Measurements from ENCODE around the gene TRAPPC2. TPM values are rescaled to one million over a fixed set of nuclear protein-coding genes. Genes with fewer than 3 reads are reported as not detected.
A peak's percentile ranks its signal among the peaks of the same experiment; 100 is the strongest.

TRAPPC2 gene
- total RNA-seq, 1 donor from 2014 or later: 17.9 TPM

GRCh38 chrX:13689741-13690211, 44.6 kb downstream of the TRAPPC2 start:
- DNase-seq (ENCODE audit: low read depth) (peak; percentile 25), FAIRE-seq (no peak)
- TF ChIP-seq, protein P1, sequence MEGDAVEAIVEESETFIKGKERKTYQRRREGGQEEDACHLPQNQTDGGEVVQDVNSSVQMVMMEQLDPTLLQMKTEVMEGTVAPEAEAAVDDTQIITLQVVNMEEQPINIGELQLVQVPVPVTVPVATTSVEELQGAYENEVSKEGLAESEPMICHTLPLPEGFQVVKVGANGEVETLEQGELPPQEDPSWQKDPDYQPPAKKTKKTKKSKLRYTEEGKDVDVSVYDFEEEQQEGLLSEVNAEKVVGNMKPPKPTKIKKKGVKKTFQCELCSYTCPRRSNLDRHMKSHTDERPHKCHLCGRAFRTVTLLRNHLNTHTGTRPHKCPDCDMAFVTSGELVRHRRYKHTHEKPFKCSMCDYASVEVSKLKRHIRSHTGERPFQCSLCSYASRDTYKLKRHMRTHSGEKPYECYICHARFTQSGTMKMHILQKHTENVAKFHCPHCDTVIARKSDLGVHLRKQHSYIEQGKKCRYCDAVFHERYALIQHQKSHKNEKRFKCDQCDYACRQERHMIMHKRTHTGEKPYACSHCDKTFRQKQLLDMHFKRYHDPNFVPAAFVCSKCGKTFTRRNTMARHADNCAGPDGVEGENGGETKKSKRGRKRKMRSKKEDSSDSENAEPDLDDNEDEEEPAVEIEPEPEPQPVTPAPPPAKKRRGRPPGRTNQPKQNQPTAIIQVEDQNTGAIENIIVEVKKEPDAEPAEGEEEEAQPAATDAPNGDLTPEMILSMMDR (IDR thresholded peaks at IDR 0.05; ENCODE audit: insufficient read depth, low read length, severe bottlenecking): no peak
- Histone ChIP-seq H3K36me3 (ENCODE audit: control insufficient read depth, insufficient read depth, low read length) (no peaks in the 10 kb centered on the region), H3K27me3 (ENCODE audit: control insufficient read depth, insufficient read depth, low read length) (no peaks in the 10 kb centered on the region), H3K4me3 (ENCODE audit: low read depth, low read length) (peak overlapping the region; percentile 73)

GRCh38 chrX:13688958-13689740, 45.3 kb downstream of the TRAPPC2 start, which contains the start of gene RAB9A:
Gene RAB9A, plus strand, starts transcription at chrX:13689128. Its CDS starts 19,619 bp downstream, at chrX:13708747.
- Histone ChIP-seq H3K36me3 (ENCODE audit: control insufficient read depth, insufficient read depth, low read length) (no peaks in the 10 kb centered on the region), H3K4me3 (ENCODE audit: low read depth, low read length) (peak within 1 kb of the TSS; percentile 73), H3K27me3 (ENCODE audit: control insufficient read depth, insufficient read depth, low read length) (no peaks in the 10 kb centered on the region)
- TF ChIP-seq, protein P1 (IDR thresholded peaks at IDR 0.05; ENCODE audit: insufficient read depth, low read length, severe bottlenecking): no peak
- FAIRE-seq: no peak
- no peak for DNase-seq (ENCODE audit: low read depth)

DNA sequence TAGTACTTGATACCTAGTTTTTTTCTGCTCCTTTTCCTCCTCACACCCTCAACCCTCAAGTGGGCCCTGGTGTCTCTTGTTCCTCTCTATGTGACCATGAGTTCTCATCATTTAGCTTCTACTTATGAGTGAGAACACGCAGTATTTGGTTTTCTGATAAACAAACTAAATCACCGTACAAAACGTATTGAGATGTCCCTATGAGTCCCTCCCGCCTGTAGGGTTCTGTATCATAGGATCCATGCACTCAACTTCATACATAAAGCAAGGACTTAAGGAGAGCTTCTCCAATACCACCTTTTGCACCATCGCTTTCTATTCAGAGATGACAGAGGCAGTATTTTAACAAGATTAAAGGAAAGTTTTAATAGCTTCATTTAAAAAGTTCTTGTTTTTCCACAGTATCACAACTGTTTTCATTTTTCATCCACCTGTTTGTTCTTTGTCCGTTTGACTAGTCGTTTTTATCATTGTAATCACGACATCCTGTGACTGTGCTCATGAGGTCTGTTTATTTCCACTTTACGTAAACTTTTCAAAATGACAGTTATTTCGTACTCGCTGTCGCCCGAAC, 45.9 kb downstream of the TRAPPC2 start:
- peak overlapping the region; percentile 73 for H3K4me3 ChIP-seq (ENCODE audit: low read depth, low read length)
- TF ChIP-seq, protein P1 (IDR thresholded peaks at IDR 0.05; ENCODE audit: insufficient read depth, low read length, severe bottlenecking): no peak
- FAIRE-seq: no peak

GRCh38 chrX:13687203-13687602, 47.2 kb downstream of the TRAPPC2 start:
- FAIRE-seq: no peak
- H3K27me3 ChIP-seq (ENCODE audit: control insufficient read depth, insufficient read depth, low read length): no peaks in the 10 kb centered on the region
- no peak overlapping the region for H3K4me3 ChIP-seq (ENCODE audit: low read depth, low read length)
- TF ChIP-seq, protein P1 (IDR thresholded peaks at IDR 0.05; ENCODE audit: insufficient read depth, low read length, severe bottlenecking): no peak
- DNase-seq (ENCODE audit: low read depth): no peak
- H3K36me3 ChIP-seq (ENCODE audit: control insufficient read depth, insufficient read depth, low read length): no peaks in the 10 kb centered on the region

More for the DNA sequence above, 45.9 kb downstream of the TRAPPC2 start:
- no peaks in the 10 kb centered on the region for H3K27me3 ChIP-seq (ENCODE audit: control insufficient read depth, insufficient read depth, low read length)
- peak; percentile 25 for DNase-seq (ENCODE audit: low read depth)
- no peaks in the 10 kb centered on the region for H3K36me3 ChIP-seq (ENCODE audit: control insufficient read depth, insufficient read depth, low read length)

DNA sequence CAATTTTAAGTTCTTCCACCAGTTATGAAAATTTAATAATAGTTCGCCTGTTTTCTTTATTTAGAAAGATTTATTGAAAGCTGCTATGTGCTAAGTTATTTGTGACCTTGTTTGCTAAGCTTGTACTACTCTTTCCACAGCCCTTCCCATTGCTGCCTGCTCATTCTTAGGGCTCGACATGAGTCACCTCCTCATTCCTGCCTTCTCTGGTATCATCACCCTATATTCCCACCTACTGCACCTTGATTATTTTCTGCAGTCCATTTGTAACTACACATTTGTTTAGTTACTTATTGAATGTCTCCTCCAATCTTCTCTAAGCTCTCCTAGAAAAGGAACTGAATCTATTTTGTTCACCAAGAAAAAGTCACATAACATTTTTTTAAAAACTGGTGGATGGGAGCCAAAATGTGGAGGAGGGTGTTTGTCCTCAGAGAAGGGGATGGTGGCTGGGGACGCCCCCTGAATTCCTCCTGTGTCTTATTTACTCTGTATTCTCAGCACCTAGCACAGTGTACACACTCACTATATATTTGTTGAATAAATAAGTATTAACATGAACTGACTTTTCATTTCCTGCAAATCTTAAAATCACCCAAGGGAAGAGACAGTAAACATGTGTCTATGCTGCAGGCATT, 49.2 kb downstream of the TRAPPC2 start:
- Histone ChIP-seq H3K4me3 (ENCODE audit: low read depth, low read length) (no peak overlapping the region), H3K36me3 (ENCODE audit: control insufficient read depth, insufficient read depth, low read length) (no peaks in the 10 kb centered on the region), H3K27me3 (ENCODE audit: control insufficient read depth, insufficient read depth, low read length) (no peaks in the 10 kb centered on the region)
- no peak for FAIRE-seq
- DNase-seq (ENCODE audit: low read depth): peak; percentile 74
- TF ChIP-seq, protein P1 (IDR thresholded peaks at IDR 0.05; ENCODE audit: insufficient read depth, low read length, severe bottlenecking): no peak

Data from bronchial epithelial cell (primary cell).